SK-N-DZ (cell line): ENCODE measurements around the gene SIRPA.
"Not testable (repeated sequence)": the region's sequence is repeated elsewhere in the genome, so short reads cannot be mapped to it uniquely, and the experiment has no call there.

Experiments
- DNase-seq: peaks from one replicate; pipeline ENCODE4 v3.0.0-alpha.2; 2015; ENCODE audit warnings: low spot score

Gene SIRPA

GRCh38 chr20:1906361-1907051 lies 11.3 kb downstream of the SIRPA start:
- DNase-seq: no peak

- DNase-seq: no peak
Observed at GRCh38 chr20:1907586-1907985, 12.4 kb downstream of the SIRPA start.

GRCh38 chr20:1908191-1908590 lies 13.0 kb downstream of the SIRPA start:
- no peak for DNase-seq

- DNase-seq: no peak
Observed at GRCh38 chr20:1909097-1909496, 13.9 kb downstream of the SIRPA start.

GRCh38 chr20:1911536-1911935 lies 16.3 kb downstream of the SIRPA start:
- no peak for DNase-seq

- DNase-seq: no peak
Observed at GRCh38 chr20:1912053-1912452, 16.8 kb downstream of the SIRPA start.

GRCh38 chr20:1912646-1913045 lies 17.4 kb downstream of the SIRPA start:
- no peak for DNase-seq

- not testable (repeated sequence) for DNase-seq
Observed at GRCh38 chr20:1915233-1915632, 20.0 kb downstream of the SIRPA start.

- DNase-seq: no peak
Observed at GRCh38 chr20:1915725-1916124, 20.5 kb downstream of the SIRPA start.

GRCh38 chr20:1917786-1918185 lies 22.6 kb downstream of the SIRPA start:
- DNase-seq: no peak

- no peak for DNase-seq
Observed at GRCh38 chr20:1918491-1919165, 23.4 kb downstream of the SIRPA start.

GRCh38 chr20:1920252-1920651 lies 25.0 kb downstream of the SIRPA start:
- no peak for DNase-seq

- no peak for DNase-seq
Observed at GRCh38 chr20:1920826-1921225, 25.6 kb downstream of the SIRPA start.

GRCh38 chr20:1921985-1922384 lies 26.8 kb downstream of the SIRPA start:
- DNase-seq: not testable (repeated sequence)

- DNase-seq: no peak
Observed at GRCh38 chr20:1922786-1923185, 27.6 kb downstream of the SIRPA start.

- DNase-seq: no peak
Observed at GRCh38 chr20:1924910-1925861, 30.0 kb downstream of the SIRPA start.

GRCh38 chr20:1926237-1926636 lies 31.0 kb downstream of the SIRPA start:
- no peak for DNase-seq

GRCh38 chr20:1927217-1927616 lies 32.0 kb downstream of the SIRPA start:
- no peak for DNase-seq

- DNase-seq: no peak
Observed at GRCh38 chr20:1928154-1928553, 32.9 kb downstream of the SIRPA start.

- no peak for DNase-seq
Observed at GRCh38 chr20:1928782-1929181, 33.6 kb downstream of the SIRPA start.

- DNase-seq: no peak
Observed at GRCh38 chr20:1929460-1929859, 34.3 kb downstream of the SIRPA start.

- DNase-seq: no peak
Observed at GRCh38 chr20:1930165-1930564, 35.0 kb downstream of the SIRPA start.
